ENCODE measurements around the gene EXOC3. TPM values are rescaled to one million over a fixed set of nuclear protein-coding genes. Genes with fewer than 3 reads are reported as not detected.

Gene EXOC3
- total RNA-seq, 1 experiment from 2014 or later: 21.9 TPM

GRCh38 chr5:489689-490080 lies 46.7 kb downstream of the EXOC3 start:
- DNase-seq (ENCODE audit: low read depth): no peak
- in situ Hi-C loops (cut with HindIII; ENCODE audit: low pct_unique_long_range_greater_than_20kb, low sequenced_read_pairs): no loop called here

GRCh38 chr5:490116-491106 lies 47.4 kb downstream of the EXOC3 start:
- in situ Hi-C loops (cut with HindIII; ENCODE audit: low pct_unique_long_range_greater_than_20kb, low sequenced_read_pairs): no loop called here
- no peak for DNase-seq (ENCODE audit: low read depth)

DNA sequence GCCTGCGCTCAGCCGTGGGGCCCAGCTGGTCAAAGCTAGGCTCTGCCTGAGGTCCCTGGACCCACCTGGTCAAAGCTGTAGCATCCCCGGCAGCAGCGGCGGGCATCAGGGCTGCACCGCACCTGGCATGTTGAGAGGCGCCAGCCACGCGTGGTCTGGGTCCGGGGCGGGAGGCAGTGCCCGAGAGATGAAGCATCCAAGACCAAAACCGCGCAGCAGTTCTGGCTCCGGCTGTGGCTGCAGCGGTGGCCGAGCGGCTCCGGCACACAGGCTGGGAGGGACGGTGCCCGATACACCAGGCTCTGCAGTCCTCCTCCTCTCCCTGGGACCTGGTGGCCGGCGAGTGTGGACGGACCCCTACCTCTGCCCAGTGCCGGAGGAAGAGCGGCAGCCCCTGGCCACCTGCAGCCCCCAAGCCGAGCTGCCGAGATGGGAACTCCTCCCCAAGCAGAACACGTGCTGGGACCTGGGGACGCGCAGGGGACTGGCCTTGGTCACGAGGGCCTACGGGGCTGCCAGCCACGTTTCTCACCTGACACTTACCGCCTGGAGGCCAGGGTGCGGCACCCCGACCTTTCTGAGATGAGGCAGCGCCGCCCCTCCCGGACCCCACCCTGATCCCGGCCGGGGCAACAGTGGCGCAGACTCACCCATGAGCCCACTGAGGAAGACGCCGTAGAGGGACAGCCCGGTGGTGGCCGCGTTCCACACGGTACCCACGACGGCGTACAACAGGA lies 48.3 kb downstream of the EXOC3 start:
- in situ Hi-C loops (cut with HindIII; ENCODE audit: low pct_unique_long_range_greater_than_20kb, low sequenced_read_pairs): no loop called here
- no peak for DNase-seq (ENCODE audit: low read depth)

- in situ Hi-C loops (cut with HindIII; ENCODE audit: low pct_unique_long_range_greater_than_20kb, low sequenced_read_pairs): no loop called here
- DNase-seq (ENCODE audit: low read depth): no peak
These were observed 48.8 kb downstream of the EXOC3 start for GRCh38 chr5:491856-492155.

- no peak for DNase-seq (ENCODE audit: low read depth)
These were observed 49.4 kb downstream of the EXOC3 start for GRCh38 chr5:492314-492893.

GRCh38 chr5:493119-493701 lies 50.2 kb downstream of the EXOC3 start:
- in situ Hi-C loops (cut with HindIII; ENCODE audit: low pct_unique_long_range_greater_than_20kb, low sequenced_read_pairs): no loop called here
- DNase-seq (ENCODE audit: low read depth): no peak

More at GRCh38 chr5:492314-492893, 49.4 kb downstream of the EXOC3 start:
- in situ Hi-C loops (cut with HindIII; ENCODE audit: low pct_unique_long_range_greater_than_20kb, low sequenced_read_pairs): no loop called here

DNA sequence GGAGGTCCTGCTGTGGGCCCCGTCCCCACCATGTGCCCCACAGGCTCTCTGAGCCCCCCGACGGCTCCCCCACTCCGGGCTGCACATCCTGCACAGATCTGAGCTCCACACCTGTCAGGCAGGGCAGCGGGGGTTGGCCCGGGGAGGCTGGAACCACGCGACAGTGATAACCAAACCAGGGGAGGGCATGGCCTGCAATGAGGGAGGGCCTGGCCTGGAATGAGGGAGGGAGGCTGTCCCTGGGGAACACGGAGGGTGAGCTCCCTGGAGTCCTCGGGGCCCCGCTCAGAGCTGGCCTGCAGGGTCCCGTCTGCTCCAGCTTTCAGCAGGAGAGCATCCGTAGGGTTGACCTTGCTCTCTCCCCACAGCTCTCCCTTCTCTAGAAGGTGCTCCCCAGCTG lies 50.8 kb downstream of the EXOC3 start:
- DNase-seq (ENCODE audit: low read depth): no peak
- in situ Hi-C loops (cut with HindIII; ENCODE audit: low pct_unique_long_range_greater_than_20kb, low sequenced_read_pairs): no loop called here

DNA sequence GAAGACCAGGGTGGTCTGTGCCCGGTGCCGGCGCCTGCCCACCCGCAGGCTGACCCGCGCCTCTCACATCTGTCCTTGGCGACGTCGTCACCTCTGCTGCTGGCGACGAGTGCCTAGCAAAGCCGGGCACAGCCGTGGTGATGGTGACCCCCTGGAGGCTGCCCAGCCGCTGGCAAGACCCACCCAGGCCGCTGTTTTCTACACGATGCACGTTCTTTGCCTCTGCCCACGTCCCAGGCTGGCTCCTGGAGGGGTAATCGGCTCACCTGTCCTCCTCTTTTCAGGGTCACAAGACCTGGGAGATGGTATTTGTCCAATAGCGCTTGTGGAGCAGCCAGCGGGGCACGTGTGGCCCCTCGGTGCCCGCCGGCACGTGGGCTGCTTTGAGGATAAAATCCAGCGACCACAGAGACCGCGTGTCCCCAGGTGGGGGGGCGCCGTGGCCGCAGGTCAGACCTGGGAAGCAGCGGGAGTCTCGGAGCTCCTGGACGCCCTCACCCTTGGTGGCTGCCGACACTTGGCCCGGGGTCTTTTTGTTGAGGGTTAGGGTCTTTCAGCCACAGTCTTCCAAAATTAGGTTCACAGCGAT lies 51.8 kb downstream of the EXOC3 start:
- no peak for DNase-seq (ENCODE audit: low read depth)

GRCh38 chr5:496028-496427 lies 53.1 kb downstream of the EXOC3 start:
- in situ Hi-C loops (cut with HindIII; ENCODE audit: low pct_unique_long_range_greater_than_20kb, low sequenced_read_pairs): no loop called here
- no peak for DNase-seq (ENCODE audit: low read depth)

More for the DNA sequence above, 51.8 kb downstream of the EXOC3 start:
- in situ Hi-C loops (cut with HindIII; ENCODE audit: low pct_unique_long_range_greater_than_20kb, low sequenced_read_pairs): no loop called here

- in situ Hi-C loops (cut with HindIII; ENCODE audit: low pct_unique_long_range_greater_than_20kb, low sequenced_read_pairs): no loop called here
- DNase-seq (ENCODE audit: low read depth): no peak
These were observed 54.2 kb downstream of the EXOC3 start for GRCh38 chr5:497090-497700.

GRCh38 chr5:497871-498509 lies 55.0 kb downstream of the EXOC3 start:
- DNase-seq (ENCODE audit: low read depth): no peak
- in situ Hi-C loops (cut with HindIII; ENCODE audit: low pct_unique_long_range_greater_than_20kb, low sequenced_read_pairs): no loop called here

DNA sequence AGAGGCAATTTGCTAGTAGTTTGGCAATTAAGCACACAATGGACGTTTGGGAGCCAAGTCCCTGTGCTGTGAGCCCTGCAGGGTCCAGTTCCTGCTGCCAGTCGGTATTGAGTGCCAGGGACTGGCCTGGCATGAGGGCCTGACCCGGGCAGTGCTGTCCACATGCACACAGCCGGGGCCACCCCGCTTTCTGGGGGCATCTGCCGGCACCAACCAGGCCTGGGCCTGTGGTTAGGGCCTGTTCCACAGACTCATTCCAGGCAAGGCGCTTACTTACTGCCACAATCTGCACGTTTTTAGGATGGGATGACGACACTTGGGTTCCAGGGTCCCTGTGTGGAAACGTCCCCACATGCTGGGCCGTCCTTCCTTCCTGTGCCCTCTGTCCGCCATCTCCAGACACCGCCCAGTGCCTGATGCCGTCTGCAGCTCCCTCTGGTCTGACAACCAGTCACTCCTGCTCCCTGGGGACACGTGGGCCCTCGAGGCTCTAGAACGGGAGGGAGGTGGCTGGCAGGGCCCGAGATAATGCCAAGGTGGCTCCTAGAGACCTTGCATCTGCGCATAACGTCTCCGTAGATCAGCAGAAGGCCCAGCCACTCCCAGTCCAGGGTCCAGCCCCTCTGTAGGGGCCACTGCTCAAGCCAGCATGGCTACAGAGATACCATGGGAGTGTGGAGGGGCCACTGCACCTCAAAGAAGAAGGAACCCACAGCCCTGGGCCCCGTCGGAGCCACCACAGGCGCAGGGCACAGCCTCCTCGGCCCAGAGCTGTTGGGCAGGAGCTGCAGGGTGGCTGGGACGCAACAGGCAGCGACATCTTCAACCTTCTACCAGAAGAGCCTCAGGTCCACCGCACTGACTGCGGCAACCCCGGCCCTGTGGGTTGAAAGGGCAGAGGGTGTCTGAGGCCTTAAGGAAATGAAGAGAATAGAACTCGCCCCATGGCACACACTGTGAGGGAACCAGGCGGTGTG lies 56.5 kb downstream of the EXOC3 start:
- DNase-seq (ENCODE audit: low read depth): no peak
- in situ Hi-C loops (cut with HindIII; ENCODE audit: low pct_unique_long_range_greater_than_20kb, low sequenced_read_pairs): no loop called here

DNA sequence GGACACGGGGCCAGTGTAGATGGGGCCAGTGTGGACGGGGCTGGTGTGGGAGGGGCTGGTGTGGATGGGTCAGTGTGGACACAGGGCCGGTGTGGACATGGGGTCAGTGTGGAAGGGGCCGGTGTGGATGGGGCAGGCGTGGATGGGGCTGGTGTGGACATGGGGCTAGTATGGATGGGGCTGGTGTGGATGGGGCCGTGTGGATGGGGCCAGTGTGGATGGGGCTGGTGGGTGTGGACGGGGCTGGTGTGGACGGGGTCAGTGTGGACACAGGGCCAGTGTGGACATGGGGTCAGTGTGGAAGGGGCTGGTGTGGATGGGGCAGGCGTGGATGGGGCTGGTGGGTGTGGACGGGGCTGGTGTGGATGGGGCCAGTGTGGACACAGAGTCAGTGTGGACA lies 57.5 kb downstream of the EXOC3 start:
- in situ Hi-C loops (cut with HindIII; ENCODE audit: low pct_unique_long_range_greater_than_20kb, low sequenced_read_pairs): no loop called here
- no peak for DNase-seq (ENCODE audit: low read depth)

DNA sequence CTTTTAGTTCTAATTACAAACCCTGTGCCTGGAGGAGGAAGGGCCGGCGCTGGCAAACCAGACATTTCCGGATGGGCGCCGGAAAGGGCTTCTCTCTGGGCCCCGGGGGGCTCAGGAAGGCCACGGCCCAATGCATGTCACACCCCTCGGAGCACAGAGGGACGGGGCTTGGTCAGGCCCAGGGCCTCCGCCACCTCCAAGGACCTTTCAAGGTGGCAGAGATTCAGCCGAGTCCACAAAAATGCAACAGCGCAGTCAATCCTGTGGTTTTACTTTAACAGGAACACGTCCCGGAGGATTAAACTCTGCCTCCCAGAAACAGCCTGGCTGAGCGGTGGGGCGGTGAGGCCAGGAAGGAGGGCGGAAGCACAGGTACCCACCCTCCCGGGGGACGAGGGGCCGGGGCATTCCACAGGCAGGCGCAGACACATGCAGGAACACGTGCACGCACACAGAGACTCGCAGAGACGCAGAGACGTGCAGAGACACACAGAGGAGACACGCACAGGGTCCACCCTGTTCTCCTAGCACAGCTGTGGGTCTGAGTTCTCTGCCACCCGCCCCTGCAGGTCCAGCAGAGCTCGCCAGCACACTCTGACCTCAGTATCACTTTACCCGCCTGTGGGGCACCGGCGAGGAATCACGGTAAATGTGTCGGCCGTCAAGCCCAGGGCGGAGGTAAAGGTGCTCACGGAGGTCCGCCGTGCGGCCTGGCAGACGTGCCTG lies 58.3 kb downstream of the EXOC3 start:
- DNase-seq (ENCODE audit: low read depth): no peak
- in situ Hi-C loops (cut with HindIII; ENCODE audit: low pct_unique_long_range_greater_than_20kb, low sequenced_read_pairs): no loop called here

DNA sequence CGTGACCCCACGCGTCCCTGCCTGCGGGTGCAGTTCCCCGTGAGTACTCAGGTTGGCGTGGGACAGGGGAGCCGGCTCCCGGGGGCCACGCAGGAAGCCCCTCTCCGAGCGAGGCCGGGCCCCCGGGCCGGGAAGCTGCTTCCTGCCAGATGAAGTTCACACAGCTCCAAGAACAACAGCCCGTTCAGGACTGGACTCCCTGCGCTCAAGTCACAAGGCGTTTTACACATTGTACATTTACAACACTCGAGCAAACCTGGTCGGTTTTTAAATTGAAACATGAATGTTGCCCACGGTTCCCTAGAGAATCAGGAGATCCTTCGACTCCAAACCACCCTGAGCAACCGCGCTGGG lies 58.8 kb downstream of the EXOC3 start:
- in situ Hi-C loops (cut with HindIII; ENCODE audit: low pct_unique_long_range_greater_than_20kb, low sequenced_read_pairs): no loop called here

More for the DNA sequence above, 58.8 kb downstream of the EXOC3 start:
- DNase-seq (ENCODE audit: low read depth): no peak

Data from Caki2 (cell line).